Mesothelial cell of epicardium (in vitro differentiated cells): ENCODE results near the gene CDH11. TPM values are rescaled to one million over a fixed set of nuclear protein-coding genes. Genes with fewer than 3 reads are reported as not detected.

Experiments used
- DNase-seq, 2 experiments: peaks; one replicate each; pipeline ENCODE4 v3.0.0; 2021; ENCODE audit warnings: low spot score in 2 of 2; ENCODE audit not compliant: unreplicated experiment in 2 of 2
- H3K27ac Mint-ChIP-seq: 2 replicates; pipeline ENCODE4 v1.8.0; 2021; ENCODE audit warnings: mixed read lengths
- H3K27me3 Mint-ChIP-seq: 2 replicates; pipeline ENCODE4 v1.8.0; 2021; ENCODE audit warnings: low read depth, mixed read lengths
- H3K36me3 Mint-ChIP-seq: 2 replicates; pipeline ENCODE4 v1.8.0; 2021; ENCODE audit warnings: mixed read lengths
- H3K4me1 Mint-ChIP-seq: 2 replicates; pipeline ENCODE4 v1.8.0; 2021; ENCODE audit warnings: mixed read lengths
- H3K4me3 Mint-ChIP-seq: 2 replicates; pipeline ENCODE4 v1.8.0; 2021; ENCODE audit warnings: mild to moderate bottlenecking, moderate library complexity, mixed read lengths
- H3K9me3 Mint-ChIP-seq: 2 replicates; pipeline ENCODE4 v1.8.0; 2021; ENCODE audit warnings: mixed read lengths
- total RNA-seq: library from RNA; stranded (reverse); gene quantifications from 3 replicates; pipeline ENCODE4 v1.2.1, GENCODE V29; 2021
- TF ChIP-seq, protein P1 (sequence below): fragments of 200-600 bp; sonication (generic); IDR thresholded peaks from one replicate; pipeline ENCODE4 v1.5.0; 2021; ENCODE audit warnings: antibody characterized with exemption; ENCODE audit not compliant: unreplicated experiment

Gene CDH11
- total RNA-seq, 1 donor from 2014 or later = 376 TPM

- no peak overlapping the region for H3K4me3 Mint-ChIP-seq
- no peak overlapping the region for H3K27ac Mint-ChIP-seq
- H3K9me3 Mint-ChIP-seq = no peaks in the 10 kb centered on the region
- H3K4me1 Mint-ChIP-seq = no peaks in the 10 kb centered on the region
- TF ChIP-seq, protein P1, sequence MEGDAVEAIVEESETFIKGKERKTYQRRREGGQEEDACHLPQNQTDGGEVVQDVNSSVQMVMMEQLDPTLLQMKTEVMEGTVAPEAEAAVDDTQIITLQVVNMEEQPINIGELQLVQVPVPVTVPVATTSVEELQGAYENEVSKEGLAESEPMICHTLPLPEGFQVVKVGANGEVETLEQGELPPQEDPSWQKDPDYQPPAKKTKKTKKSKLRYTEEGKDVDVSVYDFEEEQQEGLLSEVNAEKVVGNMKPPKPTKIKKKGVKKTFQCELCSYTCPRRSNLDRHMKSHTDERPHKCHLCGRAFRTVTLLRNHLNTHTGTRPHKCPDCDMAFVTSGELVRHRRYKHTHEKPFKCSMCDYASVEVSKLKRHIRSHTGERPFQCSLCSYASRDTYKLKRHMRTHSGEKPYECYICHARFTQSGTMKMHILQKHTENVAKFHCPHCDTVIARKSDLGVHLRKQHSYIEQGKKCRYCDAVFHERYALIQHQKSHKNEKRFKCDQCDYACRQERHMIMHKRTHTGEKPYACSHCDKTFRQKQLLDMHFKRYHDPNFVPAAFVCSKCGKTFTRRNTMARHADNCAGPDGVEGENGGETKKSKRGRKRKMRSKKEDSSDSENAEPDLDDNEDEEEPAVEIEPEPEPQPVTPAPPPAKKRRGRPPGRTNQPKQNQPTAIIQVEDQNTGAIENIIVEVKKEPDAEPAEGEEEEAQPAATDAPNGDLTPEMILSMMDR = no peak
- no peak for DNase-seq
- H3K27me3 Mint-ChIP-seq = no peaks in the 10 kb centered on the region
- H3K36me3 Mint-ChIP-seq = no peaks in the 10 kb centered on the region
Observed at GRCh38 chr16:64968539-64968938, 153.3 kb downstream of the CDH11 start.

GRCh38 chr16:64964126-64964540 is 157.7 kb downstream of the CDH11 start:
- no peak overlapping the region for H3K4me3 Mint-ChIP-seq
- no peaks in the 10 kb centered on the region for H3K9me3 Mint-ChIP-seq
- H3K36me3 Mint-ChIP-seq = no peaks in the 10 kb centered on the region
- no peaks in the 10 kb centered on the region for H3K27me3 Mint-ChIP-seq
- TF ChIP-seq, protein P1 = no peak
- H3K4me1 Mint-ChIP-seq = no peaks in the 10 kb centered on the region
- no peak for DNase-seq
- H3K27ac Mint-ChIP-seq = no peak overlapping the region

DNA sequence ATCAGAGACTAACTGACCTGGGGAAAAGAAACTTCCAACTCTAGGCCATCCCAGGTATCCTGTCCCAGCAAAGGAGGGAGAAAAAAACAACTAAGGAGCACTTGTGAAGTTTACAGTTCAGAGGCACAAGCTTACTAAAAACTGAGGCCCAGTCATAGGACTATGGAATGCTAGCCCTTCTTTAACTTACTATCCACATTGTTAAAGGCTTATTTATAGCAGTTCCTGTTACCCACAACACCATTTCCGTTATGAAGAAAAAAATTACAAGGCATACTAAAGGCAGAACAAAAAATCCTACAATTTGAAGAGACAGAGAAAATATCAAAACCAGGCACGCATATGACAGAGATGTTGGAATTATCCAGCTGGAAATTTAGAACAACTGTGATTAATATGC is 159.1 kb downstream of the CDH11 start:
- H3K4me3 Mint-ChIP-seq = no peak overlapping the region
- H3K27me3 Mint-ChIP-seq = no peaks in the 10 kb centered on the region
- no peak for DNase-seq
- H3K9me3 Mint-ChIP-seq = no peaks in the 10 kb centered on the region
- no peaks in the 10 kb centered on the region for H3K36me3 Mint-ChIP-seq
- TF ChIP-seq, protein P1 = no peak
- peak overlapping the region; percentile 20 for H3K27ac Mint-ChIP-seq
- H3K4me1 Mint-ChIP-seq = no peaks in the 10 kb centered on the region

GRCh38 chr16:64957246-64957645 is 164.6 kb downstream of the CDH11 start:
- H3K4me3 Mint-ChIP-seq = no peak overlapping the region
- TF ChIP-seq, protein P1 = no peak
- no peak overlapping the region for H3K27ac Mint-ChIP-seq
- H3K27me3 Mint-ChIP-seq = no peaks in the 10 kb centered on the region
- no peaks in the 10 kb centered on the region for H3K9me3 Mint-ChIP-seq
- no peak for DNase-seq
- no peaks in the 10 kb centered on the region for H3K4me1 Mint-ChIP-seq
- no peaks in the 10 kb centered on the region for H3K36me3 Mint-ChIP-seq

DNA sequence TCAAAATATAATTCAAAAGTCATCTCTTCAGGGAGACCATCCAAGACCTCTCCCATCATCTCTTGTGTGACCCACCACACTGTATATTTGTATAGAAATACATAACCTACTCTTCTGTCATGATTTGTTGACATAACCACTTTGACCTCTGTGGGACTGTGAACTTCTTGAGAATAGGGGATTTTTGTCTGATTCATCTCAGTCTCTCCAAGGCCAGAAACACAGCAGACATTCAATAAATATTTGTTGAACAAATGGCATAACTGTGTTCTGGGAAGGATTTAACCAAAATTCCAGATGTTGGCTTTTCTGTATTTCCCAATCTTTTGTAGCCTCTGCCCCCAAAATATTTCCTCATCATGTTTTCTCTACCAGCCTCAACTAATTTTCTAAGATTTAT is 169.7 kb downstream of the CDH11 start:
- H3K36me3 Mint-ChIP-seq = peaks cover 2% of the 10 kb centered on the region
- no peaks in the 10 kb centered on the region for H3K9me3 Mint-ChIP-seq
- TF ChIP-seq, protein P1 = no peak
- DNase-seq = no peak
- peak overlapping the region; percentile 6 for H3K27ac Mint-ChIP-seq
- no peak overlapping the region for H3K4me3 Mint-ChIP-seq
- peaks cover 6% of the 10 kb centered on the region for H3K4me1 Mint-ChIP-seq
- H3K27me3 Mint-ChIP-seq = no peaks in the 10 kb centered on the region

DNA sequence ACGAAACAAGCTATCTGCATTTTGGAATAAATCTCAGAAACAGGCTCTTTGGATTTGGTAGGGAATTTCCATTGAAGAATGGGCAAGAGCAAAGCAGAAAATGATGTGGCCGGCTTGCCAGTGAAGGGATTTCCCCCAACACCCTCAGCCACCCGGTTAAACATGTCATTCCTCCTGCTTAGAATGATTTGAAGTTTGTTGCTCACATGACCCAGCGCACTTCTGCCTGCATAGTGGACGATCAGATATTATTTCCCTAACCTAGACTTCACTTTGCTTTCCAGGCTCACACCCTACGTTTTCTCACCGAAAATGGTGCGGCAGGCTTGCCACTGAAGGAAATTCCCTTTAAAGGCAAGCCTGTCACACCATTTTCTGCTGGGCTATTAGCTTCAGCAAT is 170.7 kb downstream of the CDH11 start:
- H3K4me3 Mint-ChIP-seq = no peak overlapping the region
- TF ChIP-seq, protein P1 = no peak
- peaks cover 6% of the 10 kb centered on the region for H3K4me1 Mint-ChIP-seq
- peaks cover 2% of the 10 kb centered on the region for H3K36me3 Mint-ChIP-seq
- H3K27me3 Mint-ChIP-seq = no peaks in the 10 kb centered on the region
- no peaks in the 10 kb centered on the region for H3K9me3 Mint-ChIP-seq
- DNase-seq = no peak
- no peak overlapping the region for H3K27ac Mint-ChIP-seq
